C4-2B (cell line): ENCODE data around the gene TSSK6.

Experiments used
- CTCF ChIP-seq: fragments of 450-650 bp; conservative IDR thresholded peaks from 2 replicates; pipeline ENCODE4 v1.5.1; 2017; ENCODE audit warnings: mild to moderate bottlenecking
- ZFX ChIP-seq: fragments of 450-650 bp; IDR thresholded peaks from 2 replicates; pipeline ENCODE4 v1.6.1; 2017

- TF ChIP-seq CTCF (no peak), ZFX (no peak)
Measured at GRCh38 chr19:19488875-19489690, 26.3 kb downstream of the TSSK6 start.
